Measurements from ENCODE around the gene EXOC4. TPM values are rescaled to one million over a fixed set of nuclear protein-coding genes. Genes with fewer than 3 reads are reported as not detected.

The EXOC4 gene
- total RNA-seq, 1 donor from 2014 or later, result 66.2 TPM

DNA sequence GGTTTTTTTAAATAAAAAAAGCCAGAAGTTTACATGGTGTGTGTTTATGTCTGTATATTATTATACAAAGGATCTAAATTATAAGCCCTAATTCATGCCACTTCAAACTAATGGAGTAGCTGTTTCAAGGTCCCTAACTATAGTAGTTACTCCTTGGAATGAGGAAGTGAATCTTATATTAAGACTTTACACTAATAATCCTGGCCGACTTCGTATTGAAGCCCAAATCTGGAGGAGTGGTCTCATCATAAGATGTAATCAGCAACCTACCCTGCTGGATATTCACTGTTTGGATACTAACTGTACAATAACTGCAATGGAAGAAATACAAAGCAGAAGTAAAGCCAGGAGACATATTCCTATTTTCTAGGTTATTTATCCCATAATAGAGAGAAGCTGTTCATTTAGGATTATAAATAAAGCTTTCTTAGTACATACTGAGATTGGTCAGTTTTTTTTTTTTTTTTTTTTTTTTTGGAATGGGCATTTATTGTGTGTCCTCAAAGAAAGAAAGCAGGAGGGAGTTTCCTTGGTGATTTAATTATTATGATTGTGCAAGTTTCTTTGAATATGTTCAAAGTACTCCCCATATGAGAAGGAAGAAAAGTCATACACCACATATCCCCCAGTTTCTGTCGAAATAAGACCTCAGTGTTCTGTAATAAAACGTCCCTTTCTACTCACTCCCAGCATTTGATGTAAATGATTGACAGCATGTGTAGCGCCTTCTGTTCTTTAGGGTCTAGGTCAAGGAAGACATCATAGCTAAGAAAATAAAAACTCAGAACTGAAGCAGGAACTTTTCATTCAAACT, 397.8 kb downstream of the EXOC4 start:
- DNase-seq (ENCODE audit: extremely low read depth, low read depth, low spot score), result no peak

DNA sequence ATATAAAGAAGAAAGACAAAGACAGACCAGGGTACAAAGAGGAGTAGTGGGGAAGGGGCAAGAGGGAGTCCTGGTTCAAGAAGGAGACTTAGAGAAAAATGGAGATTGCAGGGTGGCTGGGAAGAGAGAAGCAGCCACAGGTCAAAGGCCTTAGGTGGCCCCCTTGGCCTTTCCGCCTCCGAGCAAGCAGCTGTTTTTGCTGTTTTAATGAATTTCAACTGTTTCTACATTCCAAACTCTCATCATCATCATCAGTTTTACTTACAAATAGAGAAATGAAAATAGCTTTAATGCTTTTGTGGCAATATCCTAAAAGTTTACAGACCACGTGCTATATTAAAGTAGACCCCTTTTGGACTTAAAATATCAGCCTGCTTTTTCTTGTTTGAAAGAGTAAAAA, 399.7 kb downstream of the EXOC4 start:
- no peak for DNase-seq (ENCODE audit: extremely low read depth, low read depth, low spot score)

DNA sequence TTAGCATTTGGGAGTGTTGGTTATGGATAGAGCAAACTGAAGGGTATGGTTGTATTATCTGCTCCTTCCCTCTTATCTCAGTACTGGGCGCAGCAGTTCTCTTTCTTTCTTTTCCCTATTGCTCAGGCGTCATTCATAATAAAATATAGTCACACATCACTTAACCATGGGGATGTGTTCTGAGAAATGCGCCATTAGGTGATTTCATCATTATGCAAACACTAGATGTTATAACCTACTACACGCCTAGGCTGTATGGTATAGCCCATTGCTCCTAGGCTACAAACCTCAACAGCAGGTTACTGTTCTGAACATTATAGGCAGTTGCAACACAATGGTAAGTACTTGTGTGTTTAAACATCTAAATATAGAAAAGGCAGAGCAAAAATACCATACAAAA, 401.7 kb downstream of the EXOC4 start:
- DNase-seq (ENCODE audit: extremely low read depth, low read depth, low spot score), result no peak

DNA sequence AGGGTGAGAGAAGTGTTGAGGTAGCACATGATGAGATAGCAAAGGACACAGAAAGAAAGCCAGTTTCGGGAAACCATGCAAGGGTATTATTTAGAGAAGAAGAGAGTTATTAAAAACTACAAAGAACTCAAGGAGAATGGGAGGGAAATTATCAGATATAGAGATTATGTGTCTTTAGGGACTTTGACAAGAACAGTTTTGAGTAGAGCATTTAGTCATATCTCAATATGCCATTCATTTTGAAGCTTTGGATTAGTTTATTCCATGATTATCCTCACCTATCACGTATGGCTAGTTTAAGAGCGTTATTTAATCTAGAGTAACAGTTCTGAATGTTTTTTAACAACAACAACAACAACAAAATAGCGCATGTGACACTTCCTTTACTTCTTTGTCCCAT, 409.4 kb downstream of the EXOC4 start:
- no peak for DNase-seq (ENCODE audit: extremely low read depth, low read depth, low spot score)

DNA sequence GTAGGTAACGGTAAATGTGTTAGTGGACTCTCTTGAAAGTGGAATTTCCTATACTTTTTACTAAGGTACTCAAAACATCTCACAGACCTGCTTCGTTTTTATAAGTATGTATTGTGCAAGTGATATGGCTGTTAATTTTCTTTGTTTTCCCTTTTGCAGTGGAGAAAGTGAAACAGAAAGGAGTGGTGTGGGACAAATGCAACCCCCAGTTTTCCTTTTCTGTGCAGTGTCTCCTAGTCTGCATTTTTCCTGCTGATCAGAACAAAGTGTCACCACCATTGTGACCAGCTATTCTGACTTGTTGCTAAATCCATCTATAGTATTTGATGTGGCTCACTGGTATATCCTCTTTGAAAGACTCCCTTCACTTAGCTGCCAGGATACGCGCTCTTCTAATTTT, 410.0 kb downstream of the EXOC4 start:
- DNase-seq (ENCODE audit: extremely low read depth, low read depth, low spot score), result no peak

DNA sequence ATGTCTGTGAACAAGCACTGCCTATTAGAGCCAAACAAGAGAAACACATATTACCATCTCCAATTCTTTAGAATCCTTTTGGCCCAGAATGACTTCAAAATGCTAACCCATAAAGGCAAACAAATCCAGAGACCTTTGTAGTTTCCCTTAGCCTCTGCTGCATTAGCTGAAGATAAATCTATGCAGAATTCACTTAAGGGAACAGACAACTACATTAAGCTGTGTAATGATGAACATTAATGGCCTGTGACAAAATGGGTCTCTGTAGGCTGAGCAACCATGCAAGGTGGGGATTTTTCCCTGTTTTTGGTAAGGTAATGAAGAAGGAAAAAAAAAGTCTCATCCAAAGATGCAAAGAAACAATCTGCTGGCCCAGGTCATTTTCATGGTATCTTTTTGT, 411.6 kb downstream of the EXOC4 start:
- DNase-seq (ENCODE audit: extremely low read depth, low read depth, low spot score), result no peak

DNA sequence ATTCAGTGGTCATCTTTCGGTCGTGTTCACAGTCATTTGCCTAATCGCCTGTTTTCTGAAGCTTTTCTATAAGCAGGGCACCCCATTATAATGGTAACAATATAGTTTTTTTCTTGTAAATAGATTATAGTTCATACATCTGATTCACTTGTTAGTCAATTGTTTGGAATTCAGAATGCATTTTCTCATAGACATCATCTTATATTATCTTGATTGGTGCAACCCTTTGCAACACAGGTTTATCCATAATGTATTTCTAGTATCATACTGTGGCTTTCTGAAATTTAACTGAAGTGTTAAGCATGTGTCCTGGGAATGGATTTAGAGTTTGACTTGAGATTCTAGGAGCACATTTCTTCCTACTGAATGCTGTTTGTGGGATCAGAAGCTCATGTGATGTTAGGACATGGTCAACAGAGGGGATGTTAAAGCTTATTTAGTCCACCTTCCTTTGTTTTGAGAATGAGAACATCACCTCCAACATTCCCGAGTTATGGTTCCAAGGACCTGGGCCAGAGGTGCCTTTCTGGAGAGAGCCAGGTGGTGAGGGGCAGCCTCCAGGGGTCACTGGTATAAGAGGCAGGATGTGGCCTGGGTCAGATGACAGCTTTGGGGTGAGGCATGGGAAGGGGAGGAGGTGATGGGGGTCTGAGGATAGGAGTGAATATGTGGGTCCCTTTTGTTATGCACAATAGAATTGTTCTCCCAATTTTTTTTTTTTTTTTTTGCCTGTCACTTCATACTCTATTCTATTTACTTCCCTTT, 415.6 kb downstream of the EXOC4 start:
- no peak for DNase-seq (ENCODE audit: extremely low read depth, low read depth, low spot score)

DNA sequence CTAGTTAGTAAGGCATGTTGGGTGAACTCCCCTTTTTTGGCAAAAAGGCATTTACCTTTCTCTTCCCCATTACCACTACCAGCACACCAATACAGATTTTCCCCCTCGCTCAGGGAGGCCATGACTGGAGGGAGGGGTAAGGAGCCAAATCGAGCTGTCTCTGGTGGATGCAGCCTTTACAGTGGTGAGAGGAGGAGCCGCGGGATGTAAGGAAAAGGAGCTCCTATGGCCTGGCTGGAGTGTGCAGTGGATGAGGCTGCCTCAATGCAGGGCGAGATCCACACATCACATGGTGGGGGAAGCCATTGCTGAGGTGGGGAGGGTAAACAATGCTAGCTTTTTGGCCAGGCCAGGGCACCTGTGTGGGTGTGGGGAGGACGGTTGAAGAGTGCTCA, 416.2 kb downstream of the EXOC4 start:
- no peak for DNase-seq (ENCODE audit: extremely low read depth, low read depth, low spot score)

DNA sequence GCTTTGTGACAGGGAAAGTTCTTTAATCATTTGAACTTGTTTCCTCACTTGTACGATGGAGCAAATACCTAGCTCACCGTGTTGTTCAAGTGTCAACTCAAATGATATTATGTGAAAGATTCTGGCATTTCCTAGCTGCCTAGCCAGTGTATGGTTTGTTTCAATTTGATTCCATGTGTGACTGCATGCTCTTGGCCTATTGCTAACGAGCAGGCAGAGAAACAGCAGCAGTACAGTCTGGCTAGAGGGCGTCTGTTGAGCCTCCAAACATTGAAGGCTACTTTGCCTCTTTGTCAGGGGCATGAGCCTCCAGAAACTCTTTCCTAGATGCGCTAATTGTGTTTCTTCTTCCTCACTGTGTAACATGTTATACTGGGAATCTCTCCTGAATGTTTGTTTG, 417.4 kb downstream of the EXOC4 start:
- no peak for DNase-seq (ENCODE audit: extremely low read depth, low read depth, low spot score)

DNA sequence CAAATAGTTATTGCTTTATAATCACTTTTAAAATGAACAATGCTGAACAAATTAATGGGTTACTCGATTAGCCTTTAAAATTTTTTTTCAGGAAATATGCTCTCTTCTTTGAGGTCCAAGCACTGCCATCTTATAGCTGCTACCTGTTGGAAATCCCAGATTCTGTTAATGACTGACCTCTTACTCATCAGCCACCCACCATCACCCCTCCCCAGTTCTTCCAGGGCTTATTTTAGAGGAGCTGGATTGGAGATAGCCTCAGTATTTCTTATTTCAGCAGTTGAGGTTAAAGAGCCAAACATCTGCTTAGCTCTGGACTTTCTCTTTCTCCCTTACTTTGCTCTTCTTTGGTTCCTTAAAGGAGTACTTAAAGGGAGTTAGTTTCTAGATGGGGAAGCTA, 420.0 kb downstream of the EXOC4 start:
- DNase-seq (ENCODE audit: extremely low read depth, low read depth, low spot score), result no peak

DNA sequence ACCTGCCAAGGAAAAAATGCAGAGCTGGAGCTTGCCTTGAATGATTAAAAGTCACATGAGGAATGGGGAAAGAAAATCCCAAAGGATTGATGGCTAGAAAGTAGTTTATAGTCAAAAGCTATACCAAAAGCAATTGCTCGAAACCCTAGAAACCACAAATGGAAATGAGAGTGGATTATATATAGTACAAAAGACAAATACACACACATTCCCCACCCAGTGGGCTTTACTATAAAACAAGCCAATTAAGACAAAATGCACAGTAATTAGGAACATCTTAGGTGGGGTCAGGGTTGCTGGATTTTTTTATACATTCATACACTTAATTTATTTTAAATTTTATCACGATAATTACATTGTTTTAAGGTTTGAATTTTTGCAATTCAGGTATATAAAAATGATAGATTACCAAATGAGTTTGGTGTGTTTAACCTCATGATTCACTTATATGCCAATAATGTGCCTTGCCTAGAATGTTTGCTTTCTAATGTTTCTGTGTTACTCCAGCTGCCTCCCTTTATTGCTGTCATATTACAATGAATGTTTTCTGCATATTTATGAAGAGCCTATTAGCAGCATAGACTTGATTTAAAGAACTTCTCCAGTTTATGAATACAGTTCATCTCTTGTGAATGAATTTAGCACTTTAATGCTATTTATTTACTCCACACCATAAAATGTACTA, 421.3 kb downstream of the EXOC4 start:
- no peak for DNase-seq (ENCODE audit: extremely low read depth, low read depth, low spot score)

DNA sequence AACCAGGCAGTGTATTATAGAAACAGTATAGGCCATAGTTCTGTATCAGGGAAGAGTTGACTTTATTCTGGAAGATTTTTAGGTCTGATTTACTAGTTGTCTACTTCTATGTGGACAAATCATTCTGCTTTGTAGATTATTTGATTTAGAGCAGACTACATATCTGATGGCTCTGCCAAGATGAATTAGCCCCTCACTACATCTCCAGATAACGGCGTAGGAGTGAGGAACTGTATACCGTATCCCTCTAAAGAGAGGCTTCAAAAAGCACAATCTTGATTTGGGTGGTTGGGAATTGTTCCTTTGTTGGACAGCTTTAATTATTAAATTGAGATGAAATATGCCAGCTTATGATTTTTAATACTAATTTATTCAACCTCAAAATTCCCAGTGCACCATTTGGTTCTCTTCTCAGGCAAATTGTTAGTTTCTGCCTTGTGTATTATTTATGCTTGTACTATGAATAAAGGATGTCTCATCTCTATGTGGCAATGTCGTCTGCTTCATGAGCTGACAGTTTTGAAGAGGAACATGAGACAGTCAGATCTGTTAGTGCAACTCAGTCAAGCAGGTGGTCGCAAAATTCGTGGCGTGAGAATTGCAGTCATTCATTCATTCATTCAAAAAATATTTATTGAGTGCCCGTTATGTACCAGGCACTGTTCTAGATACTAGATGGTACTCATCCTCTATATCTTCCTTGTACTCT, 422.8 kb downstream of the EXOC4 start:
- no peak for DNase-seq (ENCODE audit: extremely low read depth, low read depth, low spot score)

DNA sequence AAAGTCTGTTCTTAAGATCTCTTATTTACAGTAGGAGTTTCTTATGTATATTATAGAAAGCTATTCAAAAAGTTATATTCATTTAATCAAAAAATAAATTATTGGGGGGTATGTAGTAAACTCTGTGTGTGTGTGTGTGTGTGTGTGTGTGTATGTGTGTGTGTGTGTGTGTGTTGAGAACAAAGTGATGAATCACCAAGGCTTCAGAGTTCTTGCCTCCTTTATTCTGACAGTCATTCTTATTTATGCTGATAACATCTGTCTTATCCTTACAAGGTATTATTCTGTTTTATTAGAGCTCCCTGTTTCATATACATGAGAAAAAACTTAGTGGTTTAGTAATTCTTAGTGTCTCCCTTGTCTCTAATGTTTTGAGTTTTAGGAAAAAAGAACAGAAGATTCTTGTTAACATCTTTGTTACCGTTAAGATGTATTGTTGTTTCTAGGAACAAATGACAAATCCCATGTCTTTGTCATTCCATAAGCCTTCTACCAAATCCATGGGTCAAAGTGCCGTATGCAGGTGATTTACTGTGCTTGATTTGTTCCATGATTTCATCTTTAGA, 424.0 kb downstream of the EXOC4 start:
- DNase-seq (ENCODE audit: extremely low read depth, low read depth, low spot score), result no peak

DNA sequence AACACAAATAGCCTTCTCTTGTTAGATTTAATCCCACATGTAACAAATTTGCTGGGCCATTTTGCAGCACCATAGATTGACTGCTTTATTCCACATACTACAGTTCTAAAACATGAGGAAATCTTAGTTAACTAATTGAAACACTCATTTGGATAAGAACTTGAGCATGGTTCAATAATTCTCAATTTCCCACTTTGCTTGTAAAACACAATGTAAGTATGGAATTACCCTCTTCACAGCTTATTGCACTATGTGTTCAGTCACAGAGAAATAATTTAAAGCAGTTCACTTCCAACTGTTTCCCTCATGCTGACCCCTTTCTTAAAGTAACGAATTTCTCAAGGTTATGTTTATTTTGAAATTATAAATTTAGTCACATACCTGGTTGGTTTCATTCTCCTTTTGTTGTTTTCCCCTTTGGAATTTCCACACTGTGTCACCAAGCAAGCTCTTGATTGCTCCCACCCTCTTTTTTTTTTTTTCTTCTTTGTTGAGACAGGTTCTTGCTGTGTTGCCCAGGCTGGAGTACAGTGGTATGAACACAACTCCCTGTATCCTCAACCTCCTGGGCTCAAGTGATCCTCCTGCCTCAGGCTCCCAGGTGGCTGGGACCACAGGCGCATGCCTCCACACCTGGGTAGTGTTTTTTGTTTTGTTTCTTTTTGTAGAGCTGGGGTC, 425.4 kb downstream of the EXOC4 start:
- DNase-seq (ENCODE audit: extremely low read depth, low read depth, low spot score), result no peak

DNA sequence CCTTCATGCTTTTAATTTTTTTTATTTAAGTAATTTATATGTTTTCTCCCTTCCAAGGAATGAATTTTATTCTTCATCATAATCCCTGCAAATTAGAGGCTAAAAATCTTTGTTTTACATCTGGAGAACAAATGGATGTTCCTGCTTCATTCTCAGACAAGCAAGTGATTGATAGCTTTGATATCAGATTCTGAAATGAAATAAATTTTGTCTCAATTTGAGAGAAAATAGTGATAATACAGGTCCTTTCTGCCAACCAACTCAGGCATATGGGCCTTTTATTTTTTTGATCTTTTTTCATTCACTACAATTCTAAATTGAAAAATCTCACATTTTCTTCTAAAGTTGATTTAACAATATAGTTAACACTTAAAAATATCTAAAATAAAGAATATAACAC, 427.1 kb downstream of the EXOC4 start:
- DNase-seq (ENCODE audit: extremely low read depth, low read depth, low spot score), result no peak

DNA sequence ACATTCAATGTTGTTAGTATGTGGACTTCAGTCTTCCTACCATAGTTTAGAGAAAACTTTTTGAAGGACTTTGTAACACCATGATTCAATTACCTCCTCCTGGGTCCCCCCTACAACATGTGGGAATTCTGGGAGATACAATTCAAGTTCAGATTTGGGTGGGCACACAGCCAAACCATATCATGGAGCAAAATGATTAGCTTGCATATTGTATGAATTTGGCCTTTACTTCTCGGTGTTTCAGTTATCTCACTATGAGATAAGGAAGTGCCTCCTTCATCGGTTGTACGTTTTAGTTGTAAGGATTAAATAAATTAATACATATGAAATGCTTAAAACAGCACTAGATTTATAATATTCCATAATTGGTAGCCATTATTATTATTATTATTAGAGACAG, 428.7 kb downstream of the EXOC4 start:
- no peak for DNase-seq (ENCODE audit: extremely low read depth, low read depth, low spot score)

DNA sequence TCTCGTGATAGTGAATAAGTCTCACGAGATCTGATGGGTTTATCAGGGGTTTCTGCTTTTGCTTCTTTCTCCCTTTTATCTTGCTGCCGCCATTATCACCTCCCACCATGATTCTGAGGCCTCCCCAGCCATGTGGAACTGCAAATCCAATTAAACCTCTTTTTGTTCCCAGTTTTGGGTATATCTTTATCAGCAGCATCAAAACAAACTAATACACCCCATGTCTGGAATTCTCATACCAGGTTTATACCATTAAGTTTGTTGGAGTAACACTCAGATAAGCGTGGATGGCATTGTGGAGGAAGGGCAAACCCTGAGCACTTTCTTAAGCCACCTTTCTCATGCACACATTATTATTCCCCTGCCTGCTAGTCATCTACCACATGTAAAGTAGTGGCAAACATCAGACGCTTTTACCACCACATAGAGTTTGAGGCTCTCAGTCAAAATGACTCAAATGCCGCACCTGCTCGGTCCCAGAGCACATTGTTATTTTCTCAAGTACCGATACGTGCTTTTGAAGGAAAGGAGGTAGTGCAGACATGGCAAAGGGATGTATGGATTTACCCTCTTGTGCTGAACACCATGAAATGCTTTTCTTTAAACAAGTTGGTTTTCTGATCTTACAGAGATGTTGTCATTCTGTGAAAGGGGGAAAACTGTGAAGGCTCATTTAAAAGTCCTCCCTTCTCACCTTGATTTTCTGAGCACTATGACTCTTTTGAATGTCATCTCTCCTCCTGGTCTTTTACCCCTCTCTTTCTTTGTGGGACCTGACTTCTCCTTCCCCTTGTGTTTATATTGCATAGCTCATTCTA, 429.7 kb downstream of the EXOC4 start:
- no peak for DNase-seq (ENCODE audit: extremely low read depth, low read depth, low spot score)

DNA sequence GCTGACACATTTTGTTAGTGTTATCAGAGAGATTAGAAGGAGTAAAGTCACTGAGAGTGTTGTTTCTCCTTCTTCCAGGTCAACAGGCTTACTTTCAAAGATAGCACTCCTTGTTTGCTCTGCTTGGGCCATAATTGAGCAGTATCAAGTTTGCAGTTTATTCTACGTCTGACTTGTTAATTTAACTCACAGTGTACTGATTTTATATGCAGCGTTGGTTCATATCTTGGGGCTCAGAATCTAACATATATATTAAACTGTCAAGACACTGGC, 430.2 kb downstream of the EXOC4 start:
- no peak for DNase-seq (ENCODE audit: extremely low read depth, low read depth, low spot score)

DNA sequence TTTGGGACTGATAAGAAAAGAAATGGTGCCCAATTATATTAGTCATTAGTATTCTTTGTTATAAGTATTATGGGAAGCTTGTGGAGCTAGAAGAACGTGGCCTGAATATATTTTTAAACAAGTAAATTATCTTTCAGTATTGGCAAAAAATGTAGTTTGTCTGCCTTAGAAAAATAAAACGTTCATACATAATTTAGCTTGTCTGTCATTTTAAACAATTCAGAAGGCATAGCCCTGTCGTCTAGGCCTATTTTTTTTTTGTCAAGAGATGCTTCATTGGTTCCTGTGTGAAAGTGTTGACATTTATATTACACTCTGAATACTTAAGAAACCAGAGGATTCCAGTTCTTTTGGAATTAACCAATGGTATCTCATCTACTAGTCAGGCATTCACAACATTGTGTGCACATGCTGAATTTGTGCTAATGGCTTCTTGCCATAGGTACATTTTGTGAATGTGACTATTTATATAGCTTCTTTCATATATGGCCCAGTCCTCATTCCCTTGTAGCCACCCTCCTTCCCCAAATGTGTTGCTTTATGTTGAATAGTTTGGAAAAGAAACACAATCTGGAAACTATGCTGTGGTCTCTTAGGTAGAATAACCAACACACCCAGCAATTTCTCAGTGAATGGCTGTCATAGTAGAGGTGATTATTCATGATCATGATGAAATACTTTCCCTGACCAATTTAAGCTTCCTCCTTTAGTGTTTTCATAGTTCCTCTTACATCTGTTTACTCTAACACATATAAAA, 435.8 kb downstream of the EXOC4 start:
- no peak for DNase-seq (ENCODE audit: extremely low read depth, low read depth, low spot score)
